GM12891 (cell line): ENCODE measurements around the gene SMG7.

Source experiments
- DNase-seq: peaks from one replicate; pipeline ENCODE4 v3.0.0; 2011; ENCODE audit warnings: low spot score; ENCODE audit not compliant: insufficient read length
- FAIRE-seq: peaks from 2 replicates; lab custom pipeline; 2011; peaks lifted over from hg19 to GRCh38; lab: Jason Lieb, UNC
- PAX5 ChIP-seq: IDR thresholded peaks from 2 replicates; pipeline ENCODE4 v1.6.1; 2011; ENCODE audit warnings: low read length, moderate library complexity, mild to moderate bottlenecking; ENCODE audit not compliant: insufficient read depth, severe bottlenecking
- POLR2A ChIP-seq: IDR thresholded peaks from 2 replicates; pipeline ENCODE4 v1.6.1; 2011; ENCODE audit warnings: low read depth, low read length, control low read depth
- POLR2AphosphoS5 ChIP-seq: IDR thresholded peaks from 2 replicates; pipeline ENCODE4 v1.6.1; 2011; ENCODE audit warnings: low read depth, low read length, control low read depth
- POU2F2 ChIP-seq: IDR thresholded peaks from 2 replicates; pipeline ENCODE4 v1.6.1; 2011; ENCODE audit warnings: low read depth, mild to moderate bottlenecking, control low read depth, low read length, moderate library complexity
- SPI1 ChIP-seq: IDR thresholded peaks from 2 replicates; pipeline ENCODE4 v1.6.1; 2011; ENCODE audit warnings: low read depth, low read length, control low read depth
- TAF1 ChIP-seq: IDR thresholded peaks from 2 replicates; pipeline ENCODE4 v1.6.1; 2011; ENCODE audit warnings: low read depth, low read length, control low read depth

SMG7 gene

DNA sequence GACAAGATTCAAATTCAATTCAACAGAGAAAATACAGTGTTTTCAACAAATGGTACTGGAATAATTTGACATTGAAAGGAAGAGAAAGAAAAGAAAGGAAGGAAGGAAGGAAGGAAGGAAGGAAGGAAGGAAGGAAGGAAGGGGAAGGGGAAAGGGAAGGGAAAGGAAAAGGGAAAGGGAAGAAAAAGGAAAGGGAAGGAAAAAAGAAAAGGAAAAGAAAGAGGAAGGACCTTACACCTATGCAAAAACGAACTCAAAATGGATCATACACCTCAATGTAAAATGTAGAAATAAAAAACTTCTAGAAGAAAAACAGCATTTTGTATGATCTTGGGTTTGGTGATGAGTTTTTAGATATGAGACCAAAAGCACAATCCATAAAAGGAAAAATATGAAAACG, 34.2 kb upstream of the SMG7 start:
- DNase-seq (no peak), FAIRE-seq (no peak)
- TF ChIP-seq POU2F2, result no peak
- no peak for TF ChIP-seq POLR2A
- no peak for TF ChIP-seq TAF1
- no peak for TF ChIP-seq POLR2AphosphoS5
- no peak for TF ChIP-seq PAX5
- no peak for TF ChIP-seq SPI1

DNA sequence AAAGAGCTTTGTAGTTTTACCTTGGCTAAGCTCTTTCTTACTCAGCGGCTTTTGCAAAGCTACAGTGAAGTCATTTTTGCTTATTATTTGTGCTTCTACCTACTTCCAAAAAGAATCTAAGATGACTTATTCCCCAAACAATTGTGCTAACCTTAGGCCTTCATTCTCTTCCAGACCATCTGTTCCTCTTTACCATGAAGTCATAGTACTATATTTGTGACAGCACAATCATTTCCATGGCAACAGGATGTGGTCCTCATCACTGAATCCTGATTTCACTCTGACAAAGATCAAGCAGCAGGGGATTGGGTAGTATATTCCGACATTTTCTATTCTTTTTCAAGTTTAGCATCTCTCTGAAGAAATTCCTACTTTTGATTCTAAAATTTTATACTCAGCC, 29.3 kb upstream of the SMG7 start:
- no peak for DNase-seq
- TF ChIP-seq TAF1 (no peak), PAX5 (no peak), SPI1 (no peak), POU2F2 (no peak), POLR2A (no peak), POLR2AphosphoS5 (no peak)

DNA sequence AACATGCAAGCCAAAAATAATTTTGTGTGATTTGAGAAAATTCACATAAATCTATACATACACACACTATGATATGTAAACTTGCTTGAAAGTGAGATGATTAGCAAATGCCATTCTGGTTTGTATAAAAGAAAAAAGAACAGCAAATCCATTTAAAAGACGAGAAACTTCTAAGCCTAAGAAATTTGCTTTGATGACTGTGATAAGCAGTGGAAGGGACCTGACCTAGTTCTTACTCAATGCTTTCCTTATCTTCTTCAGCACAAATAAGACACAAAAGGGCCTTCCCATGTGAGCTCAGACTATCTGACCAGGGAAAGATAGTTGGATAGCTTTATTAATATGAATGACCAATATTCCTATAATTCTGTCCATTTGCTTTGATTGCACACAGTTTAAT, 28.8 kb upstream of the SMG7 start:
- TF ChIP-seq POLR2AphosphoS5 (no peak), POLR2A (no peak), TAF1 (no peak), PAX5 (no peak), POU2F2 (no peak), SPI1 (no peak)
- no peak for DNase-seq
- no peak for FAIRE-seq

More for the DNA sequence above, 29.3 kb upstream of the SMG7 start:
- FAIRE-seq, result no peak

DNA sequence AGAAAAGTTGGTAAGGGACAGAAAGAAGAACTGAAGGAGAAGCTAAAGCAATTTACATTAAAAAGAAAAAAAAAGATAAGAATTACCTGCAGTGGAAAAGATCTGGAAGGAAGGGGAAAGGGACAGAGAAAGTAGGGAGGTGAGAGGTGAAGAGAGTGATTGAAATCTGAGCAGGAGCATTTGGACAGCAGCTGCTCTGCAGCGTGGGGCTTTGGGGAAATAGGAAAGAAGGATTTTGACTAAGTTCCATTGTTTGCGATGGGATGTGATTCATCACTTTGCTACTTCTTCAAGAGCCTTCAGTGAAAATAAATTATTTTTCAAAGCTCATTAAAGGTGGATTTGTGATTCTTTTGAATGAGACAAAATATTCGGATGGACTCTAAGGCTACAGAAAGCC, 28.1 kb upstream of the SMG7 start:
- FAIRE-seq, result no peak
- TF ChIP-seq SPI1, result no peak
- TF ChIP-seq PAX5, result no peak
- no peak for TF ChIP-seq POLR2AphosphoS5
- TF ChIP-seq TAF1, result no peak
- no peak for TF ChIP-seq POLR2A
- no peak for TF ChIP-seq POU2F2

DNA sequence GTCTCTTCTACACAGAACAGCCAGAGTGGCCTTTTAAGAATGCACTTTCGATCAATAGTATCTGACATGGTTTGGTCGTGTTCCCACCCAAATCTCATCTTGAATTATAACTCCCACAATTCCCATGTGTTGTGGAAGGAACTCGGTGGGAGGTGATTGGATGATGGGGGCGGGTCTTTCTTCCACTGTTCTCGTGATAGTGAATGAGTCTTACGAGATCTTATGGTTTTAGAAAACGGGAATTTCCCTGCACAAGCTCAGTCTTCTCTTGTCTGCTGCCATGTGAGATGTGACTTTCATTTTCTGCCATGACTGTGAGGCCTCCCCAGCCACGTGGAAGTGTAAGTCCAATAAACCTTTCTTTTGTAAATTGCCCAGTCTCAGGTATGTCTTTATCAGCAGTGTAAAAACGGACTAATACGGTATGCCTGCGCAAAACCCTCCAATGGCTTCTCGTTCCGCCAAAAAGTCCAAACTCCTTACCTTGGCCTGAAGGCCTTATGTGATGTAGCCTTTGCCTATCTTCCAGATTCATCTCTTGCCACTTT, 23.0 kb upstream of the SMG7 start:
- FAIRE-seq (no peak), DNase-seq (no peak)
- no peak for TF ChIP-seq PAX5

More for the DNA sequence above, 28.1 kb upstream of the SMG7 start:
- no peak for DNase-seq

DNA sequence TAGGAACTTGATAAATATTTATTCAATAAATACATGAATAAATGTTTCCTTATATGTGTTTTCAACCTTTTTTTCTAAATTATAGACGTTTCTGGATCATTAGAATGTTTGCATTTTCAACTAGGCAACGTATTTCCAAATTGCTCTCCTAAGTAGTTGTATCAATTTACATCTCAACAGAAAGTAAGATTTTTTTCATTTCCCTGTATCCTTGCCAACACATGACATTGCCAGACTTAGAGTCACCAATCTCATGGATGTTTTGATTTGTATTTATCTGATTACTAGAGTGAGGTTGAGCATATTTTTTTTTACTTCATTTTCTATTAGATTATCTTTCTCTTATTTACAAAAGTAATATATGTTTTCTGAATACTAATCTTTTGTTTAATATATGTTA, 22.2 kb upstream of the SMG7 start:
- TF ChIP-seq POU2F2 (no peak), TAF1 (no peak), POLR2AphosphoS5 (no peak), PAX5 (no peak), SPI1 (no peak), POLR2A (no peak)
- DNase-seq (no peak), FAIRE-seq (no peak)

DNA sequence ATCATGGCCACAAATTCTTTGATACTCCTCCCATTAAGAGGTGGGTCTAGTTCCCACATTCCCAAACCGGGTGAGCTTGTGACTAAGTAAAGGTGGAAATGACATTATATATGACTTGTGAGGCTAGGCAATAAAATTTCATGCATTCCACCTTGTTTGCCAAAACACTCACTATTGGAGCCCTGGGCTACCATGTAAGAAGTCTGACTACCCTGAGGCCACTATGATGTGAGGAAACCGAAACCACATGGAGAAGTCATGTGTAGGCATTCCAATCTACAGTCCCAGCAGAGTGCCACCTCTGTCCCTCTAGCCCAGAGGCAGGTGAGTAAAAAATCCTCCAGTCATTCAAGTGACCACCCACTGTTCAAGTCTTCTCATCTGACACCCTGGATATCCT, 17.9 kb upstream of the SMG7 start:
- DNase-seq (no peak), FAIRE-seq (no peak)
- TF ChIP-seq PAX5 (no peak), POLR2AphosphoS5 (no peak), POLR2A (no peak), POU2F2 (no peak), TAF1 (no peak), SPI1 (no peak)

DNA sequence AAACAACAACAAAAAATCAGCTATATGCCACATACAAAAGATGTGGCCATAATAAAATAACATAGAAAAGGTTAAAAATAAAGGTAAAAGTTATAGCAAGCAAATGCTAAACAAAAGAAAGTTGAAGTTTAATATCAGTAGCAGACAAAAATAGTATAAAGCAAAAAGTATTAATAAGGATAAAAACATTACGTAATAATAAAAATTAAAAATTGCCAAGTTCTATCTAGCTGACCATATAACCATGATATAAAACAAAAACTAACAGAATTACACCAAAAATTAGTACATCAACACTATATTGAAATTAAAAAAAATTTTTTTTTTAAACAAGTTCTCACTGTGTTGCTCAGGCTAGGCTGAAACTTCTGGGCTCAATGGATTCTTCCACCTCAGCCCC, 15.5 kb upstream of the SMG7 start:
- TF ChIP-seq TAF1, result no peak
- no peak for TF ChIP-seq POU2F2
- no peak for TF ChIP-seq SPI1
- no peak for TF ChIP-seq PAX5
- no peak for TF ChIP-seq POLR2AphosphoS5
- no peak for TF ChIP-seq POLR2A

DNA sequence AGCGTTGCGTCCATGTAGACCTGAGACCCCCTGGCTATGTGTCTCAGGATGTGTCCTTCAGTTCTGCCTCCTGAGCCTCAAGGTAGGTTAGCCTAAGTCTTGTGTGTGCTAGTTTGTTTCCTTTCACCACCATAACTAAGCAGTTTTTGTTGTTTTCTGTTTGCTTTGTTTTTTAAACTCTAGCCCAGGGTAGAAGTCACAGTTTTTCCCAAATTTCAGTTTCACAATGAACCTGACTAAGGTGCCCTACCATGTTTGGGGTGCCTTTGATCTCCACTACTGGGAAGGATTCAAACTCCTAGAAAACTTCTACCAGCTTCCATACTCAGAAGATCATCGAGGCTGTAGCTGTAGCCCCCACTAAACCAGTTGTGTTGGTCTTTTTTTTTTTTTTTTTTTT, 14.8 kb upstream of the SMG7 start:
- no peak for DNase-seq
- FAIRE-seq, result no peak
- TF ChIP-seq POLR2A (no peak), POU2F2 (no peak), SPI1 (no peak), POLR2AphosphoS5 (no peak), TAF1 (no peak), PAX5 (no peak)

More for the DNA sequence above, 15.5 kb upstream of the SMG7 start:
- DNase-seq (no peak), FAIRE-seq (no peak)

DNA sequence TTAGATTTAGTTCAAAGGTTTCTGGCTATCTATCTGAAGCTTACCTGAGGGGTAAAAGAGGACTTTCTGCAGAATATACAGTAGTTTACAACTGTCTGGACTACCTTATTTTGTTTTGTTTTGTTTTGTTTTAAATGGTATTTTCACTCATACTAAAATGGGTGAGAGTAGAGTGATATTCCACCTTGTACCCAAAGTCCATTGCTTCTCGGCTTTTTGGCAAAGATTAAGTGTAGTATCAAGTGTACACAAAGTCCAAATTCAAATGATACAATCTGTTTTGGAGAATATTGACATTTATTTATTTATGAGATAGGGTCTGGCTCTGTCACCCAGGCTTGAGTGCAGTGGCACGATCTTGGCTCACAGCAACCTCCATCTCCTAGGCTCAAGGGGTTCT, 11.7 kb upstream of the SMG7 start:
- no peak for DNase-seq
- no peak for FAIRE-seq
- no peak for TF ChIP-seq POU2F2
- no peak for TF ChIP-seq POLR2A
- no peak for TF ChIP-seq POLR2AphosphoS5
- TF ChIP-seq TAF1, result no peak
- TF ChIP-seq PAX5, result no peak
- TF ChIP-seq SPI1, result no peak
